Measurements from ENCODE around the gene ETFA.

DNA sequence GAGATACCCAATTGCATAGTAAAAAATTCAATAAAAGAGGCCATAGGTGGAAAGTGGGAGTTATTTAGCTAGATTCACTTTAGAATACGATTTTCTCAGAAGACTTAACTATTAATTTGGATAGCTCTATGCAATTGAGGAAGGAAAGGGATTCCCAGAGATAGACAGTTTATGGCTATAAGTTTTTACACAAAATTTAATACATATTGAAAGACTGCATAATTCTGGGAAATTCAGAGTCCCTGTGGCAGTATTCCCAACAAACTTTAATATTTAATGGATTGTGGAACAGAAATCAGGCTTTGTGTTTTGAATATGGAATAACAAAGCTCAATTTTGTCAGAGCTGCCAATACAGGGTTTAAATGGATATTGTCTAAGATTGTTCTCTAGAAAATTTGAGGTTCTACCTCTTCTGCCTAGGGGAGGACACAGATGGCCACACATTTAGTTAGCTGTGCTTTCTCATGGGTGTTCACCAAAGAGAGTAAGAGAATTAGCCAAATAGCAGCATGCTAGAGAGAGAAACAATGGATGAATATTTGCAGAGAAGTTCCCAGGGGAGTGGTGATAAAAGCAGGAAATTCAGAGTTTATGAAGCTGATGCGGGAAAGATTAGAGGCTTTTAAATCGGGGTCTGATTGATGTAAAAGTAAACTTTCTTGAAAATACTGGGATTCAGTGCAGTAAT is 33.8 kb upstream of the ETFA start:
- TF ChIP-seq ZFHX2 (tag by site-specific recombination; conservative IDR thresholded peaks at IDR 0.05) = no peak
- TF ChIP-seq, protein P1, sequence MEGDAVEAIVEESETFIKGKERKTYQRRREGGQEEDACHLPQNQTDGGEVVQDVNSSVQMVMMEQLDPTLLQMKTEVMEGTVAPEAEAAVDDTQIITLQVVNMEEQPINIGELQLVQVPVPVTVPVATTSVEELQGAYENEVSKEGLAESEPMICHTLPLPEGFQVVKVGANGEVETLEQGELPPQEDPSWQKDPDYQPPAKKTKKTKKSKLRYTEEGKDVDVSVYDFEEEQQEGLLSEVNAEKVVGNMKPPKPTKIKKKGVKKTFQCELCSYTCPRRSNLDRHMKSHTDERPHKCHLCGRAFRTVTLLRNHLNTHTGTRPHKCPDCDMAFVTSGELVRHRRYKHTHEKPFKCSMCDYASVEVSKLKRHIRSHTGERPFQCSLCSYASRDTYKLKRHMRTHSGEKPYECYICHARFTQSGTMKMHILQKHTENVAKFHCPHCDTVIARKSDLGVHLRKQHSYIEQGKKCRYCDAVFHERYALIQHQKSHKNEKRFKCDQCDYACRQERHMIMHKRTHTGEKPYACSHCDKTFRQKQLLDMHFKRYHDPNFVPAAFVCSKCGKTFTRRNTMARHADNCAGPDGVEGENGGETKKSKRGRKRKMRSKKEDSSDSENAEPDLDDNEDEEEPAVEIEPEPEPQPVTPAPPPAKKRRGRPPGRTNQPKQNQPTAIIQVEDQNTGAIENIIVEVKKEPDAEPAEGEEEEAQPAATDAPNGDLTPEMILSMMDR (tag by site-specific recombination; IDR thresholded peaks at IDR 0.05) = no peak
- no peak for TF ChIP-seq ZNF274 (IDR thresholded peaks at IDR 0.05; ENCODE audit: low read length)
- TF ChIP-seq ZNF274 (tag by site-specific recombination; IDR thresholded peaks at IDR 0.05; ENCODE audit: borderline replicate concordance) = no peak
- TF ChIP-seq, protein P2, sequence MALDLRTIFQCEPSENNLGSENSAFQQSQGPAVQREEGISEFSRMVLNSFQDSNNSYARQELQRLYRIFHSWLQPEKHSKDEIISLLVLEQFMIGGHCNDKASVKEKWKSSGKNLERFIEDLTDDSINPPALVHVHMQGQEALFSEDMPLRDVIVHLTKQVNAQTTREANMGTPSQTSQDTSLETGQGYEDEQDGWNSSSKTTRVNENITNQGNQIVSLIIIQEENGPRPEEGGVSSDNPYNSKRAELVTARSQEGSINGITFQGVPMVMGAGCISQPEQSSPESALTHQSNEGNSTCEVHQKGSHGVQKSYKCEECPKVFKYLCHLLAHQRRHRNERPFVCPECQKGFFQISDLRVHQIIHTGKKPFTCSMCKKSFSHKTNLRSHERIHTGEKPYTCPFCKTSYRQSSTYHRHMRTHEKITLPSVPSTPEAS (tag by site-specific recombination; IDR thresholded peaks at IDR 0.05) = no peak
- TF ChIP-seq, protein P3, sequence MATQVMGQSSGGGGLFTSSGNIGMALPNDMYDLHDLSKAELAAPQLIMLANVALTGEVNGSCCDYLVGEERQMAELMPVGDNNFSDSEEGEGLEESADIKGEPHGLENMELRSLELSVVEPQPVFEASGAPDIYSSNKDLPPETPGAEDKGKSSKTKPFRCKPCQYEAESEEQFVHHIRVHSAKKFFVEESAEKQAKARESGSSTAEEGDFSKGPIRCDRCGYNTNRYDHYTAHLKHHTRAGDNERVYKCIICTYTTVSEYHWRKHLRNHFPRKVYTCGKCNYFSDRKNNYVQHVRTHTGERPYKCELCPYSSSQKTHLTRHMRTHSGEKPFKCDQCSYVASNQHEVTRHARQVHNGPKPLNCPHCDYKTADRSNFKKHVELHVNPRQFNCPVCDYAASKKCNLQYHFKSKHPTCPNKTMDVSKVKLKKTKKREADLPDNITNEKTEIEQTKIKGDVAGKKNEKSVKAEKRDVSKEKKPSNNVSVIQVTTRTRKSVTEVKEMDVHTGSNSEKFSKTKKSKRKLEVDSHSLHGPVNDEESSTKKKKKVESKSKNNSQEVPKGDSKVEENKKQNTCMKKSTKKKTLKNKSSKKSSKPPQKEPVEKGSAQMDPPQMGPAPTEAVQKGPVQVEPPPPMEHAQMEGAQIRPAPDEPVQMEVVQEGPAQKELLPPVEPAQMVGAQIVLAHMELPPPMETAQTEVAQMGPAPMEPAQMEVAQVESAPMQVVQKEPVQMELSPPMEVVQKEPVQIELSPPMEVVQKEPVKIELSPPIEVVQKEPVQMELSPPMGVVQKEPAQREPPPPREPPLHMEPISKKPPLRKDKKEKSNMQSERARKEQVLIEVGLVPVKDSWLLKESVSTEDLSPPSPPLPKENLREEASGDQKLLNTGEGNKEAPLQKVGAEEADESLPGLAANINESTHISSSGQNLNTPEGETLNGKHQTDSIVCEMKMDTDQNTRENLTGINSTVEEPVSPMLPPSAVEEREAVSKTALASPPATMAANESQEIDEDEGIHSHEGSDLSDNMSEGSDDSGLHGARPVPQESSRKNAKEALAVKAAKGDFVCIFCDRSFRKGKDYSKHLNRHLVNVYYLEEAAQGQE (tag by site-specific recombination; IDR thresholded peaks at IDR 0.05) = no peak
- no peak for TF ChIP-seq KLF16 (tag by site-specific recombination; IDR thresholded peaks at IDR 0.05)
- TF ChIP-seq ZNF184 (tag by site-specific recombination; IDR thresholded peaks at IDR 0.05) = no peak
- no peak for TF ChIP-seq RBAK (tag by site-specific recombination; IDR thresholded peaks at IDR 0.05)
- no peak for TF ChIP-seq ZFP3 (tag by site-specific recombination; IDR thresholded peaks at IDR 0.05; ENCODE audit: low read depth)
- TF ChIP-seq ZEB2 (tag by site-specific recombination; IDR thresholded peaks at IDR 0.05) = no peak; the same call in 1 of the 2 replicates
- TF ChIP-seq ZNF629 (tag by site-specific recombination; IDR thresholded peaks at IDR 0.05) = no peak
- no peak for TF ChIP-seq KLF7 (tag by site-specific recombination; IDR thresholded peaks at IDR 0.05; ENCODE audit: borderline replicate concordance)
- TF ChIP-seq KLF8 (tag by site-specific recombination; IDR thresholded peaks at IDR 0.05) = no peak

Data from HEK293 (cell line).